GM12878 (cell line): ENCODE results near the gene BRCA2. TPM values are rescaled to one million over a fixed set of nuclear protein-coding genes. Genes with fewer than 3 reads are reported as not detected.

ENCODE experiments used
- ATAC-seq: fragments of 200-7000 bp; cut with Tn5 transposase; 3 replicates; pipeline ENCODE4 v1.9.1; 2020; ENCODE audit warnings: mild to moderate bottlenecking, moderate library complexity
- BruUV-seq: library from RNA; stranded (reverse); fragments of 400-500 nt; replicated peaks from 2 replicates; lab custom pipeline; 2021; lab: Mats Ljungman, UMichigan
- CTCF ChIA-PET: fragments of 300-600 bp; sonication (Branson Sonifier 250); formaldehyde crosslinking; extraction: SDS; loops from one replicate; lab custom pipeline; 2021; ENCODE audit warnings: inconsistent platforms; lab: Yijun Ruan, JAX
- POLR2A ChIA-PET: fragments of 350-600 bp; formaldehyde crosslinking; extraction: SDS; loops from one replicate; lab custom pipeline; 2021; ENCODE audit warnings: inconsistent platforms; lab: Charles Lee
- RAD21 ChIA-PET: fragments of 300-600 bp; sonication (Branson Sonifier 250); formaldehyde crosslinking; loops from one replicate; lab custom pipeline; 2023; ENCODE audit warnings: antibody characterized with exemption; ENCODE audit not compliant: unreplicated experiment; lab: Charles Lee
- SMC1A ChIA-PET: fragments of 300-600 bp; sonication (Branson Sonifier 250); formaldehyde crosslinking; loops from one replicate; lab custom pipeline; 2023; ENCODE audit not compliant: unreplicated experiment, uncharacterized antibody; lab: Charles Lee
- DNase-seq: peaks from one replicate; pipeline ENCODE4 v3.0.0-alpha.2; 2011; ENCODE audit warnings: low read depth, low spot score
- FAIRE-seq: peaks from 3 replicates; lab custom pipeline; 2011; peaks lifted over from hg19 to GRCh38; lab: Jason Lieb, UNC
- H2AFZ ChIP-seq: 2 replicates; pipeline ENCODE4 v1.6.0; 2011; ENCODE audit warnings: low read depth, low read length, control low read depth; ENCODE audit not compliant: control insufficient read depth
- H3K27ac ChIP-seq: 2 replicates; pipeline ENCODE4 v1.5.1; 2011; ENCODE audit warnings: control low read depth; ENCODE audit not compliant: control insufficient read depth, insufficient read depth
- H3K27me3 ChIP-seq, 2 experiments: replicated peaks in 1 of 2; 2 replicates each; pipeline versions ENCODE4 v1.6.0 to v1.6.1; 2011; ENCODE audit warnings: low read length in 1 of 2; ENCODE audit not compliant: control insufficient read depth in 2 of 2, insufficient read depth in 2 of 2
- H3K36me3 ChIP-seq, 2 experiments: 2 replicates each; pipeline ENCODE4 v1.5.1; 2011; ENCODE audit warnings: low read length in 1 of 2; ENCODE audit not compliant: control insufficient read depth in 2 of 2, insufficient read depth in 2 of 2
- H3K4me1 ChIP-seq: 2 replicates; pipeline ENCODE4 v1.6.1; 2011; ENCODE audit warnings: mild to moderate bottlenecking, low read length, moderate library complexity, mixed read lengths; ENCODE audit not compliant: control insufficient read depth, insufficient read depth
- H3K4me2 ChIP-seq: 2 replicates; pipeline ENCODE4 v1.6.0; 2011; ENCODE audit warnings: control low read depth; ENCODE audit not compliant: control insufficient read depth, insufficient read depth
- H3K4me3 ChIP-seq: fragments of 200-600 bp; sonication (generic); 2 replicates; pipeline ENCODE4 v1.5.1; 2016
- H3K79me2 ChIP-seq: 2 replicates; pipeline ENCODE4 v1.6.0; 2011; ENCODE audit warnings: low read length; ENCODE audit not compliant: control insufficient read depth, insufficient read depth
- H3K9ac ChIP-seq: 2 replicates; pipeline ENCODE4 v1.8.0; 2011; ENCODE audit warnings: low read length, control low read depth, mixed read lengths; ENCODE audit not compliant: control insufficient read depth, insufficient read depth
- H3K9me3 ChIP-seq: replicated peaks from 3 replicates; pipeline ENCODE4 v1.5.1; 2011; ENCODE audit warnings: mild to moderate bottlenecking, low read length; ENCODE audit not compliant: control insufficient read depth, insufficient read depth
- H4K20me1 ChIP-seq: 2 replicates; pipeline ENCODE4 v1.6.0; 2011; ENCODE audit not compliant: control insufficient read depth, insufficient read depth
- ATF7 ChIP-seq: fragments of 450-650 bp; IDR thresholded peaks from 2 replicates; pipeline ENCODE4 v1.6.1; 2016; ENCODE audit warnings: low read depth, mild to moderate bottlenecking
- ELK1 ChIP-seq: IDR thresholded peaks from 2 replicates; pipeline ENCODE4 v1.6.1; 2012; ENCODE audit warnings: low read depth, low read length, improper control_type of control experiment
- ETV6 ChIP-seq, 2 experiments: fragments of 450-650 bp in 1 of 2; IDR thresholded peaks in 1 of 2; conservative IDR thresholded peaks in 1 of 2; 2 replicates each; pipeline ENCODE4 v1.6.1; 2014; ENCODE audit warnings: antibody characterized with exemption in 1 of 2, borderline replicate concordance in 1 of 2, low read depth in 1 of 2, mild to moderate bottlenecking in 1 of 2, moderate library complexity in 1 of 2
- HDGF ChIP-seq: fragments of 450-650 bp; IDR thresholded peaks from 2 replicates; pipeline ENCODE4 v1.6.1; 2016; ENCODE audit warnings: antibody characterized with exemption
- MEF2A ChIP-seq: IDR thresholded peaks from 2 replicates; pipeline ENCODE4 v1.6.1; 2011; ENCODE audit warnings: low read depth, mild to moderate bottlenecking, low read length, moderate library complexity; ENCODE audit not compliant: insufficient read depth
- RELA ChIP-seq: fragments of 450-650 bp; IDR thresholded peaks from 2 replicates; pipeline ENCODE4 v1.8.0; 2014; ENCODE audit warnings: borderline replicate concordance; ENCODE audit not compliant: partially characterized antibody
- SIN3A ChIP-seq: IDR thresholded peaks from 2 replicates; pipeline ENCODE4 v1.6.1; 2012; ENCODE audit warnings: low read depth, low read length, improper control_type of control experiment
- SREBF2 ChIP-seq: IDR thresholded peaks from 2 replicates; pipeline ENCODE4 v1.6.1; 2012; ENCODE audit warnings: mild to moderate bottlenecking, low read length
- STAT3 ChIP-seq: IDR thresholded peaks from 2 replicates; pipeline ENCODE4 v1.6.1; 2011; ENCODE audit warnings: low read depth, low read length, improper control_type of control experiment
- ZBED1 ChIP-seq: IDR thresholded peaks from 2 replicates; pipeline ENCODE4 v1.6.1; 2016; ENCODE audit warnings: borderline replicate concordance
- ZBTB4 ChIP-seq: fragments of 450-650 bp; formaldehyde crosslinking; IDR thresholded peaks from 2 replicates; pipeline ENCODE4 v1.4.0; 2022; ENCODE audit warnings: mild to moderate bottlenecking, moderate library complexity
- ZBTB40 ChIP-seq: fragments of 450-650 bp; IDR thresholded peaks from 2 replicates; pipeline ENCODE4 v1.6.1; 2016; ENCODE audit warnings: mild to moderate bottlenecking, moderate library complexity, borderline replicate concordance
- ZNF217 ChIP-seq: fragments of 450-650 bp; IDR thresholded peaks from 2 replicates; pipeline ENCODE4 v1.6.1; 2017; ENCODE audit warnings: antibody characterized with exemption, mild to moderate bottlenecking
- WGBS: methylation state at CpG from one replicate; pipeline ENCODE4 v1.1.6; 2016; ENCODE audit warnings: low lambda C conversion rate; ENCODE audit not compliant: insufficient replicate concordance, insufficient coverage; ENCODE audit errors: missing lambda C conversion rate; 5-methylcytosine and 5-hydroxymethylcytosine counted together
- in situ Hi-C: fragments of 300-500 bp; cut with MboI; formaldehyde crosslinking; loops from 9 replicates; pipeline ENCODE4 v1.14.3; 2018; ENCODE audit warnings: mixed read lengths
- intact Hi-C: fragments of 100-400 bp; cut with micrococcal nuclease; formaldehyde crosslinking; loops from one replicate; pipeline ENCODE4 v1.14.2; 2022; ENCODE audit not compliant: unreplicated experiment
- polyA plus RNA-seq, 11 experiments: library from polyadenylated mRNA; depleted of rRNA in 4 of 11; unstranded in 6 of 11; stranded (reverse) in 5 of 11; fragments of >200 nt; fragmentation: Nextera tagmentation in 4 of 11; fragmentation: Illumina TruSeq in 1 of 11; extraction: Ambion mirVana in 4 of 11; extraction: Trizol in 1 of 11; gene quantifications; 1 replicate in 1 of 11; 2 replicates in 10 of 11; pipeline versions ENCODE4 v1.2.1 to v1.2.3, GENCODE V29; 2011 to 2016; ENCODE audit warnings: inconsistent platforms in 2 of 11, missing spikeins in 2 of 11, low read depth in 1 of 11
- total RNA-seq, 4 experiments: library from RNA; depleted of rRNA in 3 of 4; stranded (reverse); fragments of >200 nt in 3 of 4; fragmentation: Illumina TruSeq in 1 of 4; extraction: Trizol in 1 of 4; gene quantifications; 2 replicates each; pipeline versions ENCODE4 v1.2.1 to v1.2.3, GENCODE V29; 2013 to 2021
- TF ChIP-seq, protein P1 (sequence below): IDR thresholded peaks from 2 replicates; pipeline ENCODE4 v1.6.1; 2012; ENCODE audit warnings: low read depth, low read length, improper control_type of control experiment

The BRCA2 gene
- total and polyA plus RNA-seq, 10 of the 15 experiments (the other 5 are each of a cell fraction or from before 2014, with no cell fraction given), result 7.6 to 42.2 (median 23.9) TPM

DNA sequence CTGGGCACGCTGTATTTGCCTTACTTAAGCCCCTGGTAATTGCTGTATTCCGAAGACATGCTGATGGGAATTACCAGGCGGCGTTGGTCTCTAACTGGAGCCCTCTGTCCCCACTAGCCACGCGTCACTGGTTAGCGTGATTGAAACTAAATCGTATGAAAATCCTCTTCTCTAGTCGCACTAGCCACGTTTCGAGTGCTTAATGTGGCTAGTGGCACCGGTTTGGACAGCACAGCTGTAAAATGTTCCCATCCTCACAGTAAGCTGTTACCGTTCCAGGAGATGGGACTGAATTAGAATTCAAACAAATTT lies 676 bp downstream of the BRCA2 start:
- POLR2A ChIA-PET, result interaction anchor here (0.7 to 3.1 kb wide), 3 partner anchors 111 to 350 kb away, joined by 4 to 16 read pairs (median 4); partner anchors contain the start of gene N4BP2L1
- in situ Hi-C loops (no loop called here), intact Hi-C loops (loop anchor here (2.0 to 5.0 kb wide), 3 partner anchors 111 to 221 kb away; partner anchors contain the start of genes N4BP2L1 and N4BP2L2)
- H2AFZ ChIP-seq, result peak overlapping the region; percentile 84
- H3K4me3 ChIP-seq, result peak overlapping the region; percentile 78
- no peaks in the 10 kb centered on the region for H3K27me3 ChIP-seq
- SMC1A ChIA-PET, result interaction anchor here (1.0 to 2.9 kb wide), 9 partner anchors 10 to 406 kb away, joined by 3 to 14 read pairs (median 3); no protein-coding TSS in a partner anchor
- FAIRE-seq (peak; percentile 91), ATAC-seq (peak; percentile 73), DNase-seq (peak; percentile 66)
- BruUV-seq, result no TSS peak
- H3K4me2 ChIP-seq, result peak overlapping the region; percentile 100
- RAD21 ChIA-PET, result interaction anchor here (1.0 to 2.3 kb wide), 5 partner anchors 109 to 419 kb away, joined by 3 to 14 read pairs (median 4); no protein-coding TSS in a partner anchor
- WGBS, result under 1% methylated on average over 13 of the region's 13 CpGs
- no peaks in the 10 kb centered on the region; the same call in 2 of the 3 replicates for H3K9me3 ChIP-seq
- H3K4me1 ChIP-seq, result peaks cover 20% of the 10 kb centered on the region
- H3K27ac ChIP-seq, result peak overlapping the region; percentile 97
- CTCF ChIA-PET, result interaction anchor here (1.0 to 3.3 kb wide), 7 partner anchors 10 to 406 kb away, joined by 3 to 23 read pairs (median 5); partner anchors contain the start of genes N4BP2L2 and PDS5B
- H3K36me3 ChIP-seq, result no peaks in the 10 kb centered on the region
- H4K20me1 ChIP-seq, result no peaks in the 10 kb centered on the region
- peaks cover 21% of the 10 kb centered on the region for H3K79me2 ChIP-seq
- H3K9ac ChIP-seq, result peak overlapping the region; percentile 92
- TF ChIP-seq, protein P1, sequence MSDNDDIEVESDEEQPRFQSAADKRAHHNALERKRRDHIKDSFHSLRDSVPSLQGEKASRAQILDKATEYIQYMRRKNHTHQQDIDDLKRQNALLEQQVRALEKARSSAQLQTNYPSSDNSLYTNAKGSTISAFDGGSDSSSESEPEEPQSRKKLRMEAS, result no peak
- TF ChIP-seq ZBTB4 (CRISPR knock-in tag) (no peak), MEF2A (0 out of 2 replicates have a peak, but pooled peaks have one; percentile 48), ETV6 (conservative IDR thresholded peaks at IDR 0.05 in 1 of 2, IDR thresholded peaks at IDR 0.05 in 1 of 2; ENCODE audit: borderline replicate concordance in 1 of 2, low read depth in 1 of 2) (no peak), ZBED1 (no peak), ZNF217 (no peak), ZBTB40 (no peak), STAT3 (no peak), ELK1 (no peak), SREBF2 (no peak), SIN3A (no peak), ATF7 (no peak), RELA (no peak), HDGF (no peak)
